K562 (cell line): Measurements from ENCODE around the gene MRPL16.

Source experiments
- CAMTA2 ChIP-seq: fragments of 250-450 bp; sonication (Bioruptor Pico); conservative IDR thresholded peaks from 2 replicates; pipeline ENCODE4 v1.5.1; 2022
- ETV5 ChIP-seq: sonication (generic); formaldehyde crosslinking; IDR thresholded peaks from 2 replicates; pipeline ENCODE4 v1.4.0; 2020; ENCODE audit warnings: low read depth, mild to moderate bottlenecking, missing genetic modification reagents
- MTA2 ChIP-seq: fragments of 450-650 bp; IDR thresholded peaks from 2 replicates; pipeline ENCODE4 v1.6.1; 2016; ENCODE audit warnings: low read depth
- SIN3A ChIP-seq, 2 experiments: fragments of 150-350 bp in 1 of 2; IDR thresholded peaks; 2 replicates each; pipeline ENCODE4 v1.6.1; 2011 to 2016; ENCODE audit warnings: borderline replicate concordance in 2 of 2, low read depth in 2 of 2, low read length in 2 of 2, mild to moderate bottlenecking in 2 of 2, moderate library complexity in 2 of 2; ENCODE audit not compliant: control insufficient read depth in 1 of 2
- SRSF9 ChIP-seq: fragments of 200-400 bp; formaldehyde crosslinking; IDR thresholded peaks from 2 replicates; pipeline ENCODE4 v1.6.1; 2017; ENCODE audit warnings: low read depth, low read length, borderline replicate concordance
- THRAP3 ChIP-seq: fragments of 450-650 bp; IDR thresholded peaks from 2 replicates; pipeline ENCODE4 v1.6.1; 2016; ENCODE audit warnings: mild to moderate bottlenecking, inconsistent platforms, borderline replicate concordance
- YBX1 ChIP-seq: fragments of 450-650 bp; IDR thresholded peaks from 2 replicates; pipeline ENCODE4 v1.7.1; 2016; ENCODE audit warnings: mild to moderate bottlenecking
- ZBTB9 ChIP-seq: fragments of 450-650 bp; formaldehyde crosslinking; IDR thresholded peaks from 2 replicates; pipeline ENCODE4 v1.4.0; 2020; ENCODE audit warnings: mild to moderate bottlenecking, moderate library complexity
- ZNF232 ChIP-seq: sonication (generic); formaldehyde crosslinking; IDR thresholded peaks from 2 replicates; pipeline ENCODE4 v1.8.0; 2022; ENCODE audit warnings: mild to moderate bottlenecking, missing genetic modification reagents
- ZNF75A ChIP-seq: fragments of 450-650 bp; formaldehyde crosslinking; IDR thresholded peaks from 2 replicates; pipeline ENCODE4 v1.4.0; 2020; ENCODE audit warnings: mild to moderate bottlenecking
- TF ChIP-seq, protein P1 (sequence below): sonication (generic); formaldehyde crosslinking; IDR thresholded peaks from 2 replicates; pipeline ENCODE4 v1.8.1; 2022; ENCODE audit warnings: missing genetic modification reagents
- TF ChIP-seq, protein P2 (sequence below): fragments of 250-450 bp; sonication (Bioruptor Pico); IDR thresholded peaks from 2 replicates; pipeline ENCODE4 v1.5.0; 2020; ENCODE audit warnings: mild to moderate bottlenecking, borderline replicate concordance

- TF ChIP-seq SIN3A (IDR thresholded peaks at IDR 0.05; ENCODE audit: borderline replicate concordance in 2 of 2, control insufficient read depth in 1 of 2, low read depth in 2 of 2, low read length in 2 of 2), result no peak
- no peak for TF ChIP-seq ETV5 (CRISPR knock-in tag)
- TF ChIP-seq CAMTA2, result no peak
- TF ChIP-seq, protein P1, sequence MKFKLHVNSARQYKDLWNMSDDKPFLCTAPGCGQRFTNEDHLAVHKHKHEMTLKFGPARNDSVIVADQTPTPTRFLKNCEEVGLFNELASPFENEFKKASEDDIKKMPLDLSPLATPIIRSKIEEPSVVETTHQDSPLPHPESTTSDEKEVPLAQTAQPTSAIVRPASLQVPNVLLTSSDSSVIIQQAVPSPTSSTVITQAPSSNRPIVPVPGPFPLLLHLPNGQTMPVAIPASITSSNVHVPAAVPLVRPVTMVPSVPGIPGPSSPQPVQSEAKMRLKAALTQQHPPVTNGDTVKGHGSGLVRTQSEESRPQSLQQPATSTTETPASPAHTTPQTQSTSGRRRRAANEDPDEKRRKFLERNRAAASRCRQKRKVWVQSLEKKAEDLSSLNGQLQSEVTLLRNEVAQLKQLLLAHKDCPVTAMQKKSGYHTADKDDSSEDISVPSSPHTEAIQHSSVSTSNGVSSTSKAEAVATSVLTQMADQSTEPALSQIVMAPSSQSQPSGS, result no peak
- no peak for TF ChIP-seq SRSF9
- TF ChIP-seq ZNF232 (CRISPR knock-in tag), result no peak
- no peak for TF ChIP-seq ZBTB9 (CRISPR knock-in tag)
- no peak for TF ChIP-seq ZNF75A (CRISPR knock-in tag)
- no peak for TF ChIP-seq YBX1
- TF ChIP-seq, protein P2, sequence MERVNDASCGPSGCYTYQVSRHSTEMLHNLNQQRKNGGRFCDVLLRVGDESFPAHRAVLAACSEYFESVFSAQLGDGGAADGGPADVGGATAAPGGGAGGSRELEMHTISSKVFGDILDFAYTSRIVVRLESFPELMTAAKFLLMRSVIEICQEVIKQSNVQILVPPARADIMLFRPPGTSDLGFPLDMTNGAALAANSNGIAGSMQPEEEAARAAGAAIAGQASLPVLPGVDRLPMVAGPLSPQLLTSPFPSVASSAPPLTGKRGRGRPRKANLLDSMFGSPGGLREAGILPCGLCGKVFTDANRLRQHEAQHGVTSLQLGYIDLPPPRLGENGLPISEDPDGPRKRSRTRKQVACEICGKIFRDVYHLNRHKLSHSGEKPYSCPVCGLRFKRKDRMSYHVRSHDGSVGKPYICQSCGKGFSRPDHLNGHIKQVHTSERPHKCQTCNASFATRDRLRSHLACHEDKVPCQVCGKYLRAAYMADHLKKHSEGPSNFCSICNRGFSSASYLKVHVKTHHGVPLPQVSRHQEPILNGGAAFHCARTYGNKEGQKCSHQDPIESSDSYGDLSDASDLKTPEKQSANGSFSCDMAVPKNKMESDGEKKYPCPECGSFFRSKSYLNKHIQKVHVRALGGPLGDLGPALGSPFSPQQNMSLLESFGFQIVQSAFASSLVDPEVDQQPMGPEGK (CRISPR knock-in tag), result no peak
- no peak for TF ChIP-seq THRAP3
- TF ChIP-seq MTA2, result no peak
Measured at GRCh38 chr11:59846556-59846955, 36.0 kb upstream of the MRPL16 start.
